Parathyroid adenoma (tissue), 2 donors: Measurements from ENCODE around the gene SLC25A12.

Experiments
- H2AFZ ChIP-seq: fragments of 300-600 bp; sonication (generic); one replicate; pipeline ENCODE4 v1.7.0; 2017; ENCODE audit warnings: antibody characterized with exemption, mild to moderate bottlenecking
- H3K27ac ChIP-seq: fragments of 300-600 bp; sonication (generic); one replicate; pipeline ENCODE4 v1.7.0; 2017
- H3K27me3 ChIP-seq: fragments of 300-600 bp; sonication (generic); one replicate; pipeline ENCODE4 v1.7.0; 2017; ENCODE audit warnings: low read length; ENCODE audit not compliant: control insufficient read depth, insufficient read depth
- H3K36me3 ChIP-seq: fragments of 300-600 bp; sonication (generic); one replicate; pipeline ENCODE4 v1.7.0; 2017; ENCODE audit warnings: low read length; ENCODE audit not compliant: control insufficient read depth, insufficient read depth
- H3K4me1 ChIP-seq: fragments of 300-600 bp; sonication (generic); one replicate; pipeline ENCODE4 v1.7.0; 2017; ENCODE audit warnings: control low read depth
- H3K4me2 ChIP-seq: fragments of 300-600 bp; sonication (generic); one replicate; pipeline ENCODE4 v1.7.0; 2017; ENCODE audit warnings: low read length
- H3K4me3 ChIP-seq: fragments of 300-600 bp; sonication (generic); one replicate; pipeline ENCODE4 v1.7.0; 2017; ENCODE audit warnings: low read depth, low read length
- H3K79me2 ChIP-seq: fragments of 300-600 bp; sonication (generic); one replicate; pipeline ENCODE4 v1.7.0; 2017; ENCODE audit warnings: control low read depth
- H3K9ac ChIP-seq: fragments of 300-600 bp; sonication (generic); one replicate; pipeline ENCODE4 v1.7.0; 2017; ENCODE audit warnings: mild to moderate bottlenecking
- H3K9me3 ChIP-seq: fragments of 300-600 bp; sonication (generic); one replicate; pipeline ENCODE4 v1.7.0; 2017; ENCODE audit warnings: low read length; ENCODE audit not compliant: control insufficient read depth
- TF ChIP-seq, protein P1 (sequence below): fragments of 300-600 bp; sonication (generic); IDR thresholded peaks from one replicate; pipeline ENCODE4 v1.7.0; 2017; ENCODE audit warnings: antibody characterized with exemption, mild to moderate bottlenecking
- donor health status: primary hyperparathyroidism.

The SLC25A12 gene

GRCh38 chr2:171855401-171855800, 38.6 kb downstream of the SLC25A12 start:
- H2AFZ ChIP-seq = no peak overlapping the region
- no peak overlapping the region for H3K27ac ChIP-seq
- H3K9me3 ChIP-seq = no peaks in the 10 kb centered on the region
- H3K4me1 ChIP-seq = no peaks in the 10 kb centered on the region
- no peak overlapping the region for H3K4me3 ChIP-seq
- H3K4me2 ChIP-seq = no peak overlapping the region
- H3K27me3 ChIP-seq = no peaks in the 10 kb centered on the region
- TF ChIP-seq, protein P1, sequence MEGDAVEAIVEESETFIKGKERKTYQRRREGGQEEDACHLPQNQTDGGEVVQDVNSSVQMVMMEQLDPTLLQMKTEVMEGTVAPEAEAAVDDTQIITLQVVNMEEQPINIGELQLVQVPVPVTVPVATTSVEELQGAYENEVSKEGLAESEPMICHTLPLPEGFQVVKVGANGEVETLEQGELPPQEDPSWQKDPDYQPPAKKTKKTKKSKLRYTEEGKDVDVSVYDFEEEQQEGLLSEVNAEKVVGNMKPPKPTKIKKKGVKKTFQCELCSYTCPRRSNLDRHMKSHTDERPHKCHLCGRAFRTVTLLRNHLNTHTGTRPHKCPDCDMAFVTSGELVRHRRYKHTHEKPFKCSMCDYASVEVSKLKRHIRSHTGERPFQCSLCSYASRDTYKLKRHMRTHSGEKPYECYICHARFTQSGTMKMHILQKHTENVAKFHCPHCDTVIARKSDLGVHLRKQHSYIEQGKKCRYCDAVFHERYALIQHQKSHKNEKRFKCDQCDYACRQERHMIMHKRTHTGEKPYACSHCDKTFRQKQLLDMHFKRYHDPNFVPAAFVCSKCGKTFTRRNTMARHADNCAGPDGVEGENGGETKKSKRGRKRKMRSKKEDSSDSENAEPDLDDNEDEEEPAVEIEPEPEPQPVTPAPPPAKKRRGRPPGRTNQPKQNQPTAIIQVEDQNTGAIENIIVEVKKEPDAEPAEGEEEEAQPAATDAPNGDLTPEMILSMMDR = no peak
- H3K9ac ChIP-seq = no peak overlapping the region
- no peaks in the 10 kb centered on the region for H3K79me2 ChIP-seq
- no peaks in the 10 kb centered on the region for H3K36me3 ChIP-seq

- H3K9me3 ChIP-seq = no peaks in the 10 kb centered on the region
- H2AFZ ChIP-seq = no peak overlapping the region
- H3K4me2 ChIP-seq = no peak overlapping the region
- no peaks in the 10 kb centered on the region for H3K4me1 ChIP-seq
- no peak overlapping the region for H3K9ac ChIP-seq
- no peak overlapping the region for H3K4me3 ChIP-seq
- H3K36me3 ChIP-seq = no peaks in the 10 kb centered on the region
- TF ChIP-seq, protein P1 = no peak
- H3K27me3 ChIP-seq = no peaks in the 10 kb centered on the region
- H3K27ac ChIP-seq = no peak overlapping the region
- H3K79me2 ChIP-seq = no peaks in the 10 kb centered on the region
Measured at GRCh38 chr2:171852366-171852888, 41.6 kb downstream of the SLC25A12 start.

DNA sequence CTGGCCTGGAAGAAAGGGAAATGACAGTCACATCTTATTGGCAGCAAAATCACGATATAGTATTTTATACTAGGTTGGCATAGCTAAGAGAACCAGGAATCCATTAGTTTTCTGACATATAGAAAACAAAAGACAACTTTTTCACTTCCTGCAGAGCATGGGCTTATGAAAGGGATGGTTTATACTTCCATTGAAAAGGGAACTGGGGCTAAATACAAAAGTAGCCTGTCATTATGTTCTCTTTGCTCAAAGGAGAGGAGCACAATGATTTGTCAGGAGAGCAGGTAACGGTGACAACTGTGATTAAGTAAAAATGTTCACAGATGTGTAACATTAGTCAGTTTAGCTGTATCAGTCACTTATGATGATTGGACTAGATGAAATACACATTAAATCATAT, 46.4 kb downstream of the SLC25A12 start:
- H3K27ac ChIP-seq = no peak overlapping the region
- TF ChIP-seq, protein P1 = no peak
- H3K9me3 ChIP-seq = no peaks in the 10 kb centered on the region
- H3K4me3 ChIP-seq = no peak overlapping the region
- H3K79me2 ChIP-seq = no peaks in the 10 kb centered on the region
- H3K4me2 ChIP-seq = no peak overlapping the region
- H3K4me1 ChIP-seq = no peaks in the 10 kb centered on the region
- H2AFZ ChIP-seq = no peak overlapping the region
- no peaks in the 10 kb centered on the region for H3K27me3 ChIP-seq
- no peak overlapping the region for H3K9ac ChIP-seq
- H3K36me3 ChIP-seq = no peaks in the 10 kb centered on the region

DNA sequence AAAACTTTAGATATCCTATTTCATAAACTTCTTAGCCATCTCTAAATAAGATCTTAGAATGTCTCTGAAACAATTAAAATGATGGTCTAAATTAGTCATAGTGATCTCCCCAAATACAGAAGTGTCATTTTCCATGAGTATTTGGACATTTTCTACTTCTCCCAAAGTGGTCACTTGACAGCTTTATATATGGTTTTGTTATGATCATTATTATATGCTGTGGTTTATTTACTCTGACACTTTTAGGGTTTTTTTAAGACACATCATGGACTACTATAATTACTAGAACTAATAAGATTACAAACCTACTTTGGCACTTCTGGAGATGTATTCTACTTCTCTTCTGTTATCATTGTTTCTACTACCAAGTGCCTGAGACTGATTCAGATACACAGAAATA, 47.1 kb downstream of the SLC25A12 start:
- Histone ChIP-seq H3K9me3 (no peaks in the 10 kb centered on the region), H3K4me1 (no peaks in the 10 kb centered on the region), H3K36me3 (no peaks in the 10 kb centered on the region), H3K4me2 (no peak overlapping the region), H3K27ac (no peak overlapping the region), H3K4me3 (no peak overlapping the region), H2AFZ (no peak overlapping the region), H3K9ac (no peak overlapping the region), H3K27me3 (no peaks in the 10 kb centered on the region), H3K79me2 (no peaks in the 10 kb centered on the region)
- TF ChIP-seq, protein P1 = no peak

DNA sequence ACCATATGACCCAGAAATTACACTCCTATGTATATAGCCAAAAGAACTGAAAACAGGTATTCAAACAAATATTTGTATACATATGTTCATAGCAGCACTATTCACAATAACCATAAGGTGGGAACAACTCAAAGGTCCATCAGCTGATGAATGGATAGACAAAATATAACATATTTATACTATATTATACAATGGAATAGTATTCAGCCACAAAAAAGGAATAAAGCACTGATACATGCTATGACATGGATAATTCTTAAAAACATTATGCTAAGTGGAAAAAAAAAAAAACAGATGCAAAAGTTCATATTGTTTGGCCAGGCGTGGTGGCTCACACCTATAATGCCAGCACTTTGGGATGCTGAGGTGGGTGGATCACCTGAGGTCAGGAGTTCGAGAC, 52.0 kb downstream of the SLC25A12 start:
- H3K27ac ChIP-seq = no peak overlapping the region
- H3K9me3 ChIP-seq = no peaks in the 10 kb centered on the region
- no peaks in the 10 kb centered on the region for H3K79me2 ChIP-seq
- H3K4me2 ChIP-seq = no peak overlapping the region
- TF ChIP-seq, protein P1 = no peak
- no peak overlapping the region for H3K9ac ChIP-seq
- no peak overlapping the region for H3K4me3 ChIP-seq
- no peaks in the 10 kb centered on the region for H3K4me1 ChIP-seq
- H3K27me3 ChIP-seq = no peaks in the 10 kb centered on the region
- H3K36me3 ChIP-seq = no peaks in the 10 kb centered on the region
- no peak overlapping the region for H2AFZ ChIP-seq
